ENCODE results near the gene FHL2.

DNA sequence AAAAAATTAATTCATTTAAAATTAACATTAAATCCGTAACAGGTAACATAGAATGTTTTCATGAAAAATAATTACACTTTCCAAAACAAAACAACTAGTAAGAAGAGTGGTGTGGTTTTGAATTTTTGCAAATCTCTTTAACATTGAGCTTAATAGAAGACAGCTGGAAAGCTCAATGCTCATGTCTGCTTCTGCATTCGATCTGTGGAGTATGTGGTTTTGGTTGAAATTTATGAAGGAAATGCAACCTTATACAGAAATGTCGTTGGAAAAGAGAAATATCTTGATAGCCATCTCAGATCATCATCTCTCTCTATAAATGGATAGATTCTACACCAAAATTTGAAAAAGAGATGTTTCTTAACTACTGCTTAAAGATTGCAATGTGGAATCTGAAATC is 17.3 kb upstream of the FHL2 start:
- TF ChIP-seq, protein P1, sequence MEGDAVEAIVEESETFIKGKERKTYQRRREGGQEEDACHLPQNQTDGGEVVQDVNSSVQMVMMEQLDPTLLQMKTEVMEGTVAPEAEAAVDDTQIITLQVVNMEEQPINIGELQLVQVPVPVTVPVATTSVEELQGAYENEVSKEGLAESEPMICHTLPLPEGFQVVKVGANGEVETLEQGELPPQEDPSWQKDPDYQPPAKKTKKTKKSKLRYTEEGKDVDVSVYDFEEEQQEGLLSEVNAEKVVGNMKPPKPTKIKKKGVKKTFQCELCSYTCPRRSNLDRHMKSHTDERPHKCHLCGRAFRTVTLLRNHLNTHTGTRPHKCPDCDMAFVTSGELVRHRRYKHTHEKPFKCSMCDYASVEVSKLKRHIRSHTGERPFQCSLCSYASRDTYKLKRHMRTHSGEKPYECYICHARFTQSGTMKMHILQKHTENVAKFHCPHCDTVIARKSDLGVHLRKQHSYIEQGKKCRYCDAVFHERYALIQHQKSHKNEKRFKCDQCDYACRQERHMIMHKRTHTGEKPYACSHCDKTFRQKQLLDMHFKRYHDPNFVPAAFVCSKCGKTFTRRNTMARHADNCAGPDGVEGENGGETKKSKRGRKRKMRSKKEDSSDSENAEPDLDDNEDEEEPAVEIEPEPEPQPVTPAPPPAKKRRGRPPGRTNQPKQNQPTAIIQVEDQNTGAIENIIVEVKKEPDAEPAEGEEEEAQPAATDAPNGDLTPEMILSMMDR (conservative IDR thresholded peaks at IDR 0.05 in 1 of 2, IDR thresholded peaks at IDR 0.05 in 1 of 2; ENCODE audit: extremely low read depth in 1 of 2, insufficient read depth in 1 of 2, low read depth in 1 of 2, low read length in 2 of 2) = no peak
- no peak for TF ChIP-seq EZH2 (IDR thresholded peaks at IDR 0.05; ENCODE audit: borderline replicate concordance, low read length)
